Measurements from ENCODE around the gene SIL1.

- TF ChIP-seq CTCF (optimal IDR thresholded peaks at IDR 0.05 in 1 of 3, IDR thresholded peaks at IDR 0.05 in 1 of 3, conservative IDR thresholded peaks at IDR 0.05 in 1 of 3; ENCODE audit: extremely low read depth in 1 of 3, insufficient read depth in 2 of 3, low read length in 3 of 3), result no peak
- no peak for TF ChIP-seq EZH2 (IDR thresholded peaks at IDR 0.05; ENCODE audit: low read length)
Measured at GRCh38 chr5:138967791-138968448, 230.2 kb downstream of the SIL1 start.
